ENCODE data around the gene GPR160. TPM values are rescaled to one million over a fixed set of nuclear protein-coding genes. Genes with fewer than 3 reads are reported as not detected.
A peak's percentile ranks its signal among the peaks of the same experiment; 100 is the strongest.

The GPR160 gene
- total and polyA plus RNA-seq, 9 of the 15 experiments (the other 6 are each of a cell fraction or from before 2014, with no cell fraction given): 1.3 to 10.5 (median 8.3) TPM

GRCh38 chr3:170077361-170077760 is 39.6 kb downstream of the GPR160 start (continued):
- TF ChIP-seq ZBTB12 (CRISPR knock-in tag; IDR thresholded peaks at IDR 0.05) (no peak), ZNF518B (CRISPR knock-in tag; IDR thresholded peaks at IDR 0.05) (no peak), ZNF717 (CRISPR knock-in tag; IDR thresholded peaks at IDR 0.05) (no peak)

GRCh38 chr3:170078620-170079281 is 41.0 kb downstream of the GPR160 start:
- H3K36me3 ChIP-seq (ENCODE audit: control insufficient read depth, insufficient read depth, low read length): peaks cover 4% of the 10 kb centered on the region; the same call in 1 of the 3 replicates
- no peak overlapping the region for H3K9ac ChIP-seq (ENCODE audit: insufficient read depth in 1 of 2, low read depth in 2 of 2, low read length in 2 of 2)
- no peak overlapping the region for H3K27ac ChIP-seq (ENCODE audit: extremely low read depth, low read depth, low read length)
- no peaks in the 10 kb centered on the region for H3K79me2 ChIP-seq (ENCODE audit: control insufficient read depth, insufficient read depth, low read length)
- FAIRE-seq (peak; percentile 68), DNase-seq (ENCODE audit: extremely low read depth in 1 of 4, low spot score in 3 of 4) (peak in 1 of 4 experiments; percentile 35), ATAC-seq (peak; percentile 87)
- in situ Hi-C loops (cut with MboI) (no loop called here), intact Hi-C loops (cut with micrococcal nuclease) (loop anchor here (5.0 to 10.0 kb wide), 2 partner anchors 226 to 334 kb away; no protein-coding TSS in a partner anchor)
- H2AFZ ChIP-seq (ENCODE audit: low read depth, low read length): no peak overlapping the region
- no peak overlapping the region for H3K4me3 ChIP-seq
- peaks cover 0 to 14% of the 10 kb centered on the region in 2 experiments; a peak in 4 of 5 replicates for H3K4me1 ChIP-seq (replicated peaks in 1 of 2; ENCODE audit: control insufficient read depth in 2 of 2, insufficient read depth in 2 of 2, low read length in 2 of 2)
- H3K9me1 ChIP-seq (ENCODE audit: control insufficient read depth, insufficient read depth, low read length): no peaks in the 10 kb centered on the region
- H3K4me2 ChIP-seq (ENCODE audit: insufficient read depth, low read length): no peak overlapping the region
- no peaks in the 10 kb centered on the region for H3K27me3 ChIP-seq (ENCODE audit: control insufficient read depth in 2 of 2, insufficient read depth in 2 of 2, low read length in 2 of 2)
- POLR2A ChIA-PET: interaction anchor here (0.6 to 1.7 kb wide), 5 partner anchors 8 to 21 kb away, joined by 3 to 6 read pairs (median 3); no protein-coding TSS in a partner anchor
- H3K9me3 ChIP-seq (replicated peaks; ENCODE audit: control insufficient read depth, insufficient read depth, low read depth, low read length): no peaks in the 10 kb centered on the region
- WGBS (ENCODE audit: insufficient coverage, low coverage, missing lambda C conversion rate): 77% methylated on average over 13 of the region's 13 CpGs
- no TSS peak for BruUV-seq (replicated peaks)
- H4K20me1 ChIP-seq (replicated peaks; ENCODE audit: control insufficient read depth, insufficient read depth, low read length): no peaks in the 10 kb centered on the region
- CTCF ChIA-PET (ENCODE audit: low intra/inter-chr PET ratio): interaction anchor here (0.6 kb wide), 1 partner anchor 67 kb away, joined by 4 read pairs; no protein-coding TSS in a partner anchor
- TF ChIP-seq ZNF316 (IDR thresholded peaks at IDR 0.05): no peak
- no peak for TF ChIP-seq TSC22D4 (tag; IDR thresholded peaks at IDR 0.05)
- TF ChIP-seq ETV6 (IDR thresholded peaks at IDR 0.05; ENCODE audit: borderline replicate concordance in 1 of 2, low read depth in 2 of 2, low read length in 1 of 2): no peak
- TF ChIP-seq ETV6 (CRISPR knock-in tag; IDR thresholded peaks at IDR 0.05; ENCODE audit: borderline replicate concordance): no peak
- no peak for TF ChIP-seq ZNF146 (CRISPR knock-in tag; IDR thresholded peaks at IDR 0.05; ENCODE audit: unreplicated experiment)
- no peak for TF ChIP-seq HNRNPLL (IDR thresholded peaks at IDR 0.05; ENCODE audit: low read depth, low read length, poor library complexity, severe bottlenecking)
- no peak for TF ChIP-seq TAL1 (IDR thresholded peaks at IDR 0.05)
- TF ChIP-seq CREBBP (IDR thresholded peaks at IDR 0.05; ENCODE audit: low read depth, low read length): no peak
- TF ChIP-seq FOXJ2 (tag; IDR thresholded peaks at IDR 0.05): no peak
- no peak for TF ChIP-seq HOMEZ (CRISPR knock-in tag; IDR thresholded peaks at IDR 0.05)
- TF ChIP-seq RAD21 (CRISPR knock-in tag; conservative IDR thresholded peaks at IDR 0.05 in 1 of 2, IDR thresholded peaks at IDR 0.05 in 1 of 2): peak in 1 of 2 experiments; percentile 52; a peak in 2 of 4 replicates

Measured in K562 (cell line).